ENCODE measurements around the gene MUC20. TPM values are rescaled to one million over a fixed set of nuclear protein-coding genes. Genes with fewer than 3 reads are reported as not detected.

MUC20 gene
- total and polyA plus RNA-seq, 4 donors = 1.1 to 9.7 (median 7.7) TPM

GRCh38 chr3:195738274-195739044 is 17.7 kb downstream of the MUC20 start (continued):
- TF ChIP-seq ZBTB33 (IDR thresholded peaks at IDR 0.05) = no peak
- no peak for TF ChIP-seq FOXA1 (IDR thresholded peaks at IDR 0.05)
- TF ChIP-seq MAX (IDR thresholded peaks at IDR 0.05) = no peak
- no peak for TF ChIP-seq HNF4G (IDR thresholded peaks at IDR 0.05)
- TF ChIP-seq JUND (IDR thresholded peaks at IDR 0.05) = no peak

GRCh38 chr3:195739561-195740111 is 18.9 kb downstream of the MUC20 start:
- H3K9me3 ChIP-seq (ENCODE audit: control insufficient read depth in 4 of 4, low read length in 3 of 4) = no peaks in the 10 kb centered on the region
- H3K4me1 ChIP-seq (ENCODE audit: control insufficient read depth in 4 of 4, insufficient read depth in 4 of 4, low read length in 3 of 4) = no peaks in the 10 kb centered on the region
- H3K4me3 ChIP-seq (ENCODE audit: low read depth in 1 of 3, low read length in 3 of 3) = no peak overlapping the region
- H3K9ac ChIP-seq (ENCODE audit: low read depth in 1 of 2, low read length in 2 of 2) = no peak overlapping the region
- WGBS = 85% methylated on average over 13 of the region's 13 CpGs
- no peak overlapping the region for H3K27ac ChIP-seq (ENCODE audit: low read depth in 1 of 2, low read length in 2 of 2)
- TF ChIP-seq CTCF (IDR thresholded peaks at IDR 0.05; ENCODE audit: low read depth, low read length, missing input control) (no peak), MAX (IDR thresholded peaks at IDR 0.05) (no peak), NR2F2 (IDR thresholded peaks at IDR 0.05) (no peak), REST (IDR thresholded peaks at IDR 0.05) (no peak), FOXA1 (IDR thresholded peaks at IDR 0.05) (no peak), JUND (IDR thresholded peaks at IDR 0.05) (no peak), TAF1 (conservative IDR thresholded peaks at IDR 0.05) (no peak), ATF3 (IDR thresholded peaks at IDR 0.05) (no peak), ZBTB33 (IDR thresholded peaks at IDR 0.05) (no peak)
- no peaks in the 10 kb centered on the region for H3K27me3 ChIP-seq (ENCODE audit: control insufficient read depth in 4 of 4, insufficient read depth in 4 of 4, low read length in 3 of 4)
- no peak for DNase-seq (ENCODE audit: low spot score)
- peaks cover 0 to 16% (median 10%) of the 10 kb centered on the region in 4 donors for H3K36me3 ChIP-seq (ENCODE audit: control insufficient read depth in 4 of 4, insufficient read depth in 3 of 4, low read depth in 1 of 4, low read length in 3 of 4)
